AG20443 (cell line): ENCODE measurements around the gene G3BP1.
"Not testable (repeated sequence)": the region's sequence is repeated elsewhere in the genome, so short reads cannot be mapped to it uniquely, and the experiment has no call there.

Source experiments
- DNase-seq: peaks from one replicate; pipeline ENCODE4 v3.0.0; 2012; ENCODE audit warnings: low spot score, mixed read lengths

Gene G3BP1

DNA sequence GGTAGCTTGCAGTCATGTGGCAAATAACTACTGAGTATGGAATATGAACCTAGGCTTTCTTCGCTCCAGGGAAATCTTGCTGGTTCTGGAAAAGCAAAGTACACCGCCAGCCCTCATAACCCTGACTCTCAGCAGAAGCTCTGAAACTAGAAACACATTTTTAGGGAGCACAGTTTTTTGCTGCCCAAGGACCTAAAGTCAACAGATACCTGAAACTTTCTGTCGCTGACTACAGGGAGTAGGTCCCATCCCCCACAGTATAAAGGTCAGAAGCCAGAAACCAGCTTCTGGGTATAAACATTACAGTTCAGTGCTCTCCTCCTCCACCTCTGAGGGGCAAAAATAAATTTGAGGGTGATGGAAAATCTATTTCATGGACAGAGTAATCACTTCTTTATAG is 16.4 kb upstream of the G3BP1 start:
- DNase-seq = no peak

DNA sequence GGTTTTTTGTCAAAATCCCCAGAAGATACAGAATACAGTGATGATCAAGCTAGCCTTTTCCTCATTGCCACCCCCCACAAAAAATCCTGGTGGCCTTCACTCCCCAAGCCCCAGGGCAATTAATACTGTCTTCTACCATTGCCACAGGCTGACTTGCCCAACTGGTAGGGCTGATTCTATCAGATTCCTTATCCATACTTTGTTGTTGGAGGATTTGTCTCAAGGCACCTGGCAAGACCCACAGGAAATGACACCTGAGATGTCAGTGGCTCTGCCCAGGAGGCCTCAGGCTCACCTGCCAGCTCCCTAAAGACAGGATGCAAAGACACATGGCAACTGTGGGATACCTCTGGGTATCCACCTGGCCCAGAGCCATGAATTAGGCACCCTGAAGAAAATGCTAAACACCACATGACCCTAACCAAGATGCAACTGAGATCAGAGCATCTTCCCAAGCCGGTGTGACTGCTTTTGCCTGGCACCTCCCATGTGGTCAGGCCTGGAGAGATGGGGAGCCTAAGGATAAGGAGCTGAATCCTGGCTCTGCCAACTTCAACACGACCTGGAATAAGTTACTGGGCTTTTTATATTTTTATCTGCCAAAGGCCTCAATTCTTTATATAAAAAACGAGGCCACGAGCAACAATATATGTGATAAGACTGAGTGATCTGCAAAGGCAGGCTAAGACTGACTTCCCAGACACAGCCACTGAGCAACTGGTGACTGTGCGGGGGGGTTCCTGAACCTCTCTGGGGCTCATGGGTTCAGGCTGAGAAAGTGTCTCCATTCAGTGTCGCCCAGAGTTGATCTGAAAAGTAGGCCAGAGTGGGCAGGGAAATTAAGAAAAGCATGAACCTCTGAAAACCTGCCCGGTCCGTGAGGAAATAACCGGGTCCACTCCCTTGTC is 14.3 kb upstream of the G3BP1 start:
- DNase-seq = peak; percentile 31

GRCh38 chr5:151758141-151758429 is 13.7 kb upstream of the G3BP1 start:
- no peak for DNase-seq

DNA sequence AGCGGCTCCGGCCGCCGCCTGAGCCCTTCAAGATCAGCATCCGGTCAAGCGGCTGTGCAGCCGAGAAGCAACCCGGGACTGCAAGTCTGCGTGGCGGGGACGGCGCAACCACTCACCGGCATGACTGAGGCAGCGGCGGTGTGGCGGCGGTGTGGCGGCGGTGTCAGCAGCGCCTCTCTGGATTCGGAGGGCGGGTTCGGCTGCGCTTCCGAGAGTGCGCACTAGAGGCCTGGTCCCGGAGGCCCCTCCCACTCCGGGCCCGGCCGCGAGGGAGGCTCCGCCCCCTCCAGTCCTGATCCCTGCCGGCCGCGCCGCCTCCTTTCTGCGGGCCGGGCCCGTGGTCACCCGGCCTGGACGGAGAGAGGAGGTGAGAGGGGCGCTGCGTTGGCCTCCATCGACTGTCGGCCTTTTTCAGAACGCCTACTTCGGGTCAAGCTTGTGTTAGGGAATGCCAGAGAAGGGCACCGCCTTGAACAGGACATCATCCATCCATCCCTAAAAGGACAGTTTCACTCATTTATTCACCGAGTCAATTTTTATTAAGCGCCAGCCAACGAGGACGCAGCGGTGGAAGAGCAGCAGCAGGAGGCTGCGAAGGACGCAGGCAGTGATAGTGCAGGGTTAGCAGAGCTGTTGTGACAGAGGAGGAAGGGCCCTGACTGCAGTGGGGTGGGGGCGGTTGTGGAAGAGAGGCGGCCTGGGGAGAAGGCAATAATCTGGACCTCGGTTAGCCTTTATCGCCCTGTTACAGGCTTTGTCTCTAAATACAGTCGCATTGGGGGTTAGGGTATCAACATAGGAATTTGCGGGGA is 13.1 kb upstream of the G3BP1 start, which contains the start of gene ATOX1:
Gene ATOX1 (minus strand): TSS at position 202 of the 812 bp plus-strand sequence. CDS start 80 bp downstream, at position 122.
- DNase-seq = peak; percentile 99

DNA sequence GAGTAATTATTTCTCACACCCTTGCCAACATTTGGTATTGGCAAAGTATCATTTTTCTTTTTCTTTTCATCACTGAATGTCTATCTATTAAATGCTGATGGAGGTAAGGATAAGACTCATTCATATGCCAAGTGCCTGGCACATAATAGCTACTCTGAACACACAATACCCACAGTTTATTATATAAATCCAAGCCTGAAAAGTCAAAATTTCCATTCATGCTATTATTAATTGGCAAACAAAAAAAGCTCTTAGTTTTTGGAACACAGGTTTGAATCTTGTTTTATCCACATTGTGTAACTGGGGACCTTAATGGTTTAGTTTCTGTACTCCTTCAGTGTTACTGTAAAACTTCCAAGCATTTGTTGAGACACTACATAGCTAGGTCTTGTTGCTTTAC is 7.0 kb upstream of the G3BP1 start:
- no peak for DNase-seq

DNA sequence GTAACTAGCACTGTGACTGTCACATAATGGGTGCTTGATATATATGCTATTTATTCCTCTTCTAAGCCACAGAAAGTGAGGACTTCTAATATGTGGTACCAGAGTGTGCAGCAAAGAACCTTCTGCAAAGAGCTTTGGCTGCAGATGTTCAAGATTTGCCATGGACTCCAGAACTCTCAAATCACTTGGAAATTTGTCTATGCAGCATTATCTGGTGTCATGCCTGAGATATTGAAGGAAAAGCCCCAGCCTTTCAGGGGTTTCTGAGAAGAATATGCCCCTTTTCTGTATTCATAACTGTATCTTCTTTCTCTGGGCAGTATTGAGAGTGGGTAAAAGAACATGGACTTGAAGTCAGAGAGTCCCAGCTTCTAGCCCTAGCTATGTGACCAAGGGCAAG is 4.8 kb upstream of the G3BP1 start:
- DNase-seq = no peak

- peak; percentile 79 for DNase-seq
Measured at GRCh38 chr5:151770383-151771258, 1.1 kb upstream of the G3BP1 start.

- peak; percentile 41 for DNase-seq
Measured at GRCh38 chr5:151772029-151772845, 483 bp downstream of the G3BP1 start.

- DNase-seq = peak; percentile 34
Measured at GRCh38 chr5:151772846-151773561, 1.2 kb downstream of the G3BP1 start.

DNA sequence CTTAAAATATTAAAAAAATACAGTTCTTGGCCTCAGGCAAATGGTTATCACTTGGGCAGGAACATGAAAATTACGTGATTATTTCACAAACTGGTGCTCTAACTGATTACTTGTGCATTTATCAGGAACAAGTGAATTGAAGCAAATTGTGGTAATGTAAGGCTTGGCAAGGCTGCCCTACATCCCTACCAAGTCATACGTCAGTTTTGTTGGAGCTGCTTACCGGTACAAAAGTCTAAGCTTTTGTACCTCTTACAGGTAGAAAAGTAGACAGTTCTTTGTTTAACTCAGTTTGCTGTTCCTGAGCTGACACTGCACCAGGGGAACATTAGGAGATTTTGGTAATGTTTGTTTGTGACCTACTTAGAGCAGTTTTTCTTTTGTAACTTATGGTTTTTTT is 2.2 kb downstream of the G3BP1 start:
- no peak for DNase-seq

DNA sequence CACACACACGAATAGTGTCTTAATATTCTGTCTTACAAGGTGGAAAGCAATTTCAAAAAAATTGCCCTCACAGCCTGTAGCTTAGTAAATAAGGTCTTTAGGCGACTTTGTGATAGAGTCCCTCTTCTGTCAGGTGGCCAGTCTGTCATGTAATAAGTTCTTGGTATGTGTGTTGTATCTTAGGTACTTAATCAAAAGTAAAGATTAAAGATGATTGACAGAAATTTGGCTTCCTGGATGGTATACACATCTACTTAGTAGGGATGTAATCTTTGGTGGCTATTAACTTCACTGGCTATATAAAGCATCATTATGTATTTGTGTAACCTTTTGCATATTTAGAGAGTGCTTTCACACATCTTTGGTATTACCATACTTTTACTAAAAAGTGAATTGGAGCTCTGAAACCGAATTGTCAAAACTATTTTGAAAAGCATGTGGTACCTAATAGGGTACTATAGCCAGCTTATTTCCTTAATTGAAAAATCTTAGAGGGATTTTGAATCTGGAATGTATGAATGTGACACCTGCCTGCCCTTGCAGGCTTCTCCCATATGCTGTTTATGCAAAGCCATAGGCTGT is 3.4 kb downstream of the G3BP1 start:
- no peak for DNase-seq

DNA sequence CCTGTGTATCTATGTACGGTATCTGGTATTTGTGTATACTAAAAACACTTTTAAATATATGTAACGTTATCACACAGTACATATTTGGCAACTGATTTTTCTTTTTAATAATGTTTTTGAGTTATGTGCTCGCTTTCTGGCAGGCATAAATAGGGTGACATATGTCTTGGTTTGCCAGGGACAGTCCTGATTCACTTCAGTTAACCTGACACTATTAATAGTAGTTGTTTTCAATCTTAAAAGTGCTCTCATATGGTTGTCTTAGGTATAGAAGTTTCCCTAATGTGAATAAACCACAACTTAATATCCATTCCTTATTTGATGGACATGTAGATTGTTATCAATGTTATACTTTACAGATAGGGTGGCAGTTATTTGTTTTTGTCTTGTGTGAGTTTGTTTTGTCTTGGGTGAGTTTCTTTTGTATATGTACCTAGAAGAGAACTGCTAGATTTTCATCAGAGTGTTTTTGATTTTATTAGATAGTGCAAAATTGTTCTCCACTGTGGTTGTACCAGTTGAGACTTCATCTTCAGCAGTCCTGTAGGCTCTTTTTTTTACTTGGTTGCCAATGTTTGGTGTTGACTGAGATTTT is 7.9 kb downstream of the G3BP1 start:
- no peak for DNase-seq

DNA sequence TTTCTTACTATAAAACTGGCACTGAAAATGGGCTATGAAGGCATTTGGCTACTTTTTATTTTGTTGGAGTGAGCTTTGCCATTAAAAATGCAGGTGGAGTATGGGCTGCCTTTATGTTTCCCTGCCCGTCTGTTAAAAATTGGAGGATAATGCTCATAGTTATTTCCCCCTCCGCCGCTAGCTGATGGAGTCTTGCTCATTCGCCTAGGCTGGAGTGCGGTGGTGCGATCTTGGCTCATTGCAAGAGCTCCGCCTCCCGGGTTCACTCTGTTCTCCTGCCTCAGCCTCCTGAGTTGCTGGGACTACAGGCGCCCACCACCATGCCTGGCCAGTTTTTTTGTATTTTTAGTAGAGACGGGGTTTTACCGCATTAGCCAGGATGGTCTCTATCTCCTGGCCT is 8.6 kb downstream of the G3BP1 start:
- DNase-seq = no peak

DNA sequence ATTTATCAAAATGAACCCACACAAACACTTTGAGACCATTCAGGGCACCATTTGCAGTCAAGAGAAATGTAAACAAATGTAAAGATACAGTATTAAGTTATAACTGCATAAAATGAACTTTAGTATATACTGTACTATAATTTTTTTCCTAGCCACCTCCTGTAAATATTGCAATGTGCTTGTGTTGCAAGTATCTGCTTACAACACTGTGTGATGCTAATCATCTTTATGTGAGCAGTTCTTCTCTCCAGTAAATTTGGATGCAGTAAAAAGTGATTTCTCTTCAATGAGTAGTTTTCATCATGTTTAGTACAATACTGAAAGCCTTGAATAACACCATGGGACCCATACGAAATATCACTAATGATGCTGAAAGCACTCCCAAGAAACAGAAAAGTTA is 9.4 kb downstream of the G3BP1 start:
- no peak for DNase-seq

GRCh38 chr5:151783664-151784063 is 11.9 kb downstream of the G3BP1 start:
- DNase-seq = not testable (repeated sequence)

DNA sequence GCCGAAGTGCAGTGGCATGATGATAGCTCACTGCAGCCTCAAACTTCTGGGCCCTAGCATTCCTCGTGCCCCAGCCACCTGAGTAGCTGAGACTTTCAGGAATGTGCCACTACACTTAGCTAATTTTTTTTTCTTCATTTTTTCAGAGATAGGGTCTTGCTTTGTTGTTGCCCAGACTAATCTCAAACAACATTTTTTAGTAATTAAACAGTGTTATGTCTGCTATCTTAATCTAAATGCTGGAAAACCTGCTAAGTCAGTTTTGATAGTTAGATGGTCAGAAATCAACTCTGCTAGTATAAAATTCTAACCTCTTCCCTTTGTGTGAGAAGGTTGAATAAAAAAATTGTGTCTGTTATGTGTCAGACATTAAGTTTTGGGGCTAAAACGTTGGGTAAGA is 12.4 kb downstream of the G3BP1 start:
- DNase-seq = no peak

- no peak for DNase-seq
Measured at GRCh38 chr5:151786468-151786867, 14.7 kb downstream of the G3BP1 start.

GRCh38 chr5:151787817-151788216 is 16.1 kb downstream of the G3BP1 start:
- DNase-seq = no peak

- DNase-seq = no peak
Measured at GRCh38 chr5:151793358-151793757, 21.6 kb downstream of the G3BP1 start.

DNA sequence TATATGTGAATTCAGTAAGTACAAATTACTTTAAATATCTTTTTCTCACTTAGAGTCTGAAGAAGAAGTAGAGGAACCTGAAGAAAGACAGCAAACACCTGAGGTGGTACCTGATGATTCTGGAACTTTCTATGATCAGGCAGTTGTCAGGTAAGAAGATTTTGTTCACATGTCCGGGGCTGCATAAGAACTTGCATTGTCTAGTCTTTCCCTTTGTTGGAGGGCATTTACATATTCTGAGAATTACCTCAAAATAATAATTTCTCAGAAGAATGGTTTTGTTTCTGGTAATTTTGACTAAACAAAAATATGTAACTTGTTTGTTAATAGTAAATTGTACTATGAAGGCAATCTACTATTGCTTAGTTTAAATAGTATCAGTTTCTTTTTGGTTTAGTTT is 23.7 kb downstream of the G3BP1 start:
- DNase-seq = no peak
